GM13976 (cell line): ENCODE results near the gene CTDSP1.

Experiments
- DNase-seq: peaks from one replicate; pipeline ENCODE4 v3.0.0; 2012; ENCODE audit warnings: low spot score
- CTCF ChIP-seq: IDR thresholded peaks from 2 replicates; pipeline ENCODE4 v1.5.1; 2012; ENCODE audit warnings: borderline replicate concordance, mild to moderate bottlenecking; ENCODE audit not compliant: insufficient read depth; ENCODE audit errors: extremely low read depth, missing control alignments, control extremely low read depth
- in situ Hi-C: fragments of 300-500 bp; cut with MboI; formaldehyde crosslinking; loops from one replicate; pipeline ENCODE4 v1.12.0; 2022; ENCODE audit warnings: low sequenced_read_pairs, mixed read lengths, inconsistent platforms; ENCODE audit not compliant: unreplicated experiment

Gene CTDSP1

GRCh38 chr2:218363736-218364135 lies 35.9 kb upstream of the CTDSP1 start:
- TF ChIP-seq CTCF, result no peak
- in situ Hi-C loops, result no loop called here
- no peak for DNase-seq

GRCh38 chr2:218364196-218364595 lies 35.5 kb upstream of the CTDSP1 start:
- in situ Hi-C loops, result no loop called here
- no peak for TF ChIP-seq CTCF
- no peak for DNase-seq

GRCh38 chr2:218366621-218367414 lies 32.9 kb upstream of the CTDSP1 start:
- in situ Hi-C loops, result no loop called here
- no peak for TF ChIP-seq CTCF
- peak; percentile 18 for DNase-seq

GRCh38 chr2:218367415-218368149 lies 32.1 kb upstream of the CTDSP1 start:
- no peak for TF ChIP-seq CTCF
- in situ Hi-C loops, result no loop called here
- DNase-seq, result peak; percentile 98

- TF ChIP-seq CTCF, result no peak
- DNase-seq, result no peak
- in situ Hi-C loops, result no loop called here
These were observed 31.5 kb upstream of the CTDSP1 start for GRCh38 chr2:218368150-218368528.

GRCh38 chr2:218368621-218369153 lies 31.0 kb upstream of the CTDSP1 start:
- peak; percentile 28 for DNase-seq
- in situ Hi-C loops, result no loop called here

More at GRCh38 chr2:218368621-218369153, 31.0 kb upstream of the CTDSP1 start:
- no peak for TF ChIP-seq CTCF
